SK-N-SH (cell line): ENCODE data around the gene MFSD12. TPM values are rescaled to one million over a fixed set of nuclear protein-coding genes. Genes with fewer than 3 reads are reported as not detected.

Source experiments
- CTCF ChIA-PET: fragments of 300-600, 350-600 bp; formaldehyde crosslinking; extraction: SDS; loops from one replicate; lab custom pipeline; 2021; lab: Yijun Ruan, JAX
- POLR2A ChIA-PET: fragments of 350-600 bp; sonication (Branson Sonifier 250); formaldehyde crosslinking; extraction: SDS; loops from one replicate; lab custom pipeline; 2020; ENCODE audit warnings: antibody characterized with exemption, inconsistent platforms; lab: Yijun Ruan, JAX
- DNase-seq: peaks from one replicate; pipeline ENCODE4 v3.0.0; 2012
- H2AFZ ChIP-seq: fragments of 200-600 bp; sonication (generic); 2 replicates; pipeline ENCODE4 v1.8.1; 2016; ENCODE audit warnings: antibody characterized with exemption, mild to moderate bottlenecking, low read depth
- H3F3A ChIP-seq: fragments of 200-600 bp; sonication (generic); replicated peaks from 2 replicates; pipeline ENCODE3; 2016; ENCODE audit warnings: antibody characterized with exemption, mild to moderate bottlenecking; ENCODE audit not compliant: insufficient read depth
- H3K27ac ChIP-seq, 2 experiments: fragments of 200-500 bp in 1 of 2; fragments of 200-600 bp in 1 of 2; sonication (Bioruptor generic) in 1 of 2; sonication (generic), shearing (Covaris generic) in 1 of 2; 2 replicates each; pipeline versions ENCODE4 v1.5.1 to v1.6.1; 2014 to 2016; ENCODE audit warnings: low read depth in 2 of 2, inconsistent platforms in 1 of 2, low read length in 1 of 2, mild to moderate bottlenecking in 1 of 2, mixed read lengths in 1 of 2
- H3K27me3 ChIP-seq: fragments of 200-600 bp; sonication (generic), shearing (Covaris generic); 2 replicates; pipeline ENCODE4 v1.6.1; 2016; ENCODE audit warnings: mixed run types; ENCODE audit not compliant: insufficient read depth
- H3K36me3 ChIP-seq, 2 experiments: fragments of 200-500 bp in 1 of 2; fragments of 200-600 bp in 1 of 2; sonication (Bioruptor generic) in 1 of 2; sonication (generic) in 1 of 2; replicated peaks in 1 of 2; 2 replicates each; pipeline versions ENCODE3 to v1.5.1; 2014 to 2016; ENCODE audit warnings: low read length in 1 of 2, mild to moderate bottlenecking in 1 of 2; ENCODE audit not compliant: insufficient read depth in 2 of 2, control insufficient read depth in 1 of 2
- H3K4me1 ChIP-seq, 2 experiments: fragments of 200-500 bp in 1 of 2; fragments of 200-600 bp in 1 of 2; sonication (Bioruptor generic) in 1 of 2; sonication (generic), shearing (Covaris generic) in 1 of 2; 2 replicates each; pipeline versions ENCODE4 v1.5.1 to v1.6.1; 2014 to 2016; ENCODE audit warnings: low read depth in 1 of 2, low read length in 1 of 2, mixed run types in 1 of 2; ENCODE audit not compliant: insufficient read depth in 2 of 2, control insufficient read depth in 1 of 2
- H3K4me2 ChIP-seq: fragments of 200-600 bp; sonication (generic), shearing (Covaris generic); 2 replicates; pipeline ENCODE4 v1.6.1; 2017; ENCODE audit warnings: mixed run types
- H3K4me3 ChIP-seq, 2 experiments: fragments of 200-500 bp in 1 of 2; fragments of 200-600 bp in 1 of 2; sonication (Bioruptor generic) in 1 of 2; sonication (generic), shearing (Covaris generic) in 1 of 2; 2 replicates each; pipeline versions ENCODE4 v1.5.1 to v1.8.1; 2014 to 2016; ENCODE audit warnings: low read depth in 2 of 2, inconsistent platforms in 1 of 2, low read length in 1 of 2, mild to moderate bottlenecking in 1 of 2, mixed read lengths in 1 of 2, moderate library complexity in 1 of 2
- H3K79me2 ChIP-seq: fragments of 200-600 bp; sonication (generic); 2 replicates; pipeline ENCODE4 v1.8.1; 2017; ENCODE audit warnings: mild to moderate bottlenecking; ENCODE audit not compliant: insufficient read depth
- H3K9ac ChIP-seq: fragments of 200-600 bp; sonication (generic); 2 replicates; pipeline ENCODE4 v1.6.1; 2017; ENCODE audit warnings: mixed run types
- H3K9me2 ChIP-seq: fragments of 200-600 bp; sonication (generic); 2 replicates; pipeline ENCODE4 v1.6.1; 2017; ENCODE audit warnings: mixed run types
- H3K9me3 ChIP-seq: fragments of 200-600 bp; sonication (generic); 2 replicates; pipeline ENCODE4 v1.6.1; 2017; ENCODE audit warnings: mixed run types, mild to moderate bottlenecking, moderate library complexity
- H4K20me1 ChIP-seq: fragments of 200-600 bp; sonication (generic); 2 replicates; pipeline ENCODE4 v1.6.1; 2017; ENCODE audit warnings: mild to moderate bottlenecking, mixed run types; ENCODE audit not compliant: insufficient read depth
- FOXM1 ChIP-seq: IDR thresholded peaks from 2 replicates; pipeline ENCODE4 v1.4.0; 2012; ENCODE audit warnings: low read depth, mild to moderate bottlenecking
- GABPA ChIP-seq: IDR thresholded peaks from 2 replicates; pipeline ENCODE4 v1.4.0; 2012; ENCODE audit warnings: low read depth, mild to moderate bottlenecking
- RFX5 ChIP-seq: IDR thresholded peaks from 2 replicates; pipeline ENCODE4 v1.6.1; 2012; ENCODE audit warnings: mild to moderate bottlenecking, improper control_type of control experiment, low read length
- WGBS: methylation state at CpG from one replicate; pipeline ENCODE4 v1.1.6; 2017; ENCODE audit warnings: low lambda C conversion rate; 5-methylcytosine and 5-hydroxymethylcytosine counted together
- polyA plus RNA-seq, 3 experiments: library from polyadenylated mRNA; depleted of rRNA; stranded (reverse); fragments of >200 nt; gene quantifications; 2 replicates each; pipeline ENCODE4 v1.2.3, GENCODE V29; 2012
- TF ChIP-seq, protein P1 (sequence below): fragments of 200-600 bp; sonication (generic); IDR thresholded peaks from 2 replicates; pipeline ENCODE4 v1.6.1; 2017; ENCODE audit warnings: antibody characterized with exemption, mild to moderate bottlenecking, moderate library complexity

MFSD12 gene
- polyA plus RNA-seq, 1 of the 3 experiments (the other 2 are of a cell fraction) = 53.3 TPM

DNA sequence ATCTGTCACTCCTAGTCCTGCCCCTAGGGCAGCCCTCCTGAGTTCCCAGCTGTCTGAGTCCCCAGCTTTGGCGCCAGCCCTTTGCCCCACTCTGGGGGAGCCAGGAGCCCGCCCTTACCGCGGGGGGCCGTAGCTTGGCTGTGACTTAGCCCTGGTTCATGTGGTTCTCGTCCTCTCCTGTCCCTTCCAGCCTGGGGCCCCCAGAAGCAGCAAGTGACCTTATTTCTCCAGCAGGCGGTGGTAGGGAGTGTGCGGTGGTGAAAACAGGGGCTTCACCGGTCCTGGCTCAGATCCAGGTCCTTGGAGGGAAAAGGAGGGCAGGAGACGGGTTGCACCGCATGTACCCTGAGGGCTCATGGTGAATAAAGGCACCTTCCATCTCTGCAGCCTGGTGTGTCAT is 35.8 kb upstream of the MFSD12 start:
- TF ChIP-seq RFX5 = no peak
- TF ChIP-seq, protein P1, sequence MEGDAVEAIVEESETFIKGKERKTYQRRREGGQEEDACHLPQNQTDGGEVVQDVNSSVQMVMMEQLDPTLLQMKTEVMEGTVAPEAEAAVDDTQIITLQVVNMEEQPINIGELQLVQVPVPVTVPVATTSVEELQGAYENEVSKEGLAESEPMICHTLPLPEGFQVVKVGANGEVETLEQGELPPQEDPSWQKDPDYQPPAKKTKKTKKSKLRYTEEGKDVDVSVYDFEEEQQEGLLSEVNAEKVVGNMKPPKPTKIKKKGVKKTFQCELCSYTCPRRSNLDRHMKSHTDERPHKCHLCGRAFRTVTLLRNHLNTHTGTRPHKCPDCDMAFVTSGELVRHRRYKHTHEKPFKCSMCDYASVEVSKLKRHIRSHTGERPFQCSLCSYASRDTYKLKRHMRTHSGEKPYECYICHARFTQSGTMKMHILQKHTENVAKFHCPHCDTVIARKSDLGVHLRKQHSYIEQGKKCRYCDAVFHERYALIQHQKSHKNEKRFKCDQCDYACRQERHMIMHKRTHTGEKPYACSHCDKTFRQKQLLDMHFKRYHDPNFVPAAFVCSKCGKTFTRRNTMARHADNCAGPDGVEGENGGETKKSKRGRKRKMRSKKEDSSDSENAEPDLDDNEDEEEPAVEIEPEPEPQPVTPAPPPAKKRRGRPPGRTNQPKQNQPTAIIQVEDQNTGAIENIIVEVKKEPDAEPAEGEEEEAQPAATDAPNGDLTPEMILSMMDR = peak; percentile 10; the same call in 1 of the 2 replicates
- TF ChIP-seq, all 33 proteins: peak for 1
- no peak for DNase-seq
- Histone ChIP-seq H3K27me3 (no peaks in the 10 kb centered on the region), H3K4me2 (no peak overlapping the region), H3K9ac (no peak overlapping the region), H3K79me2 (no peaks in the 10 kb centered on the region), H2AFZ (no peak overlapping the region), H3F3A (peaks cover 13% of the 10 kb centered on the region), H3K9me3 (no peaks in the 10 kb centered on the region), H3K36me3 (no peaks in the 10 kb centered on the region), H3K4me1 (no peaks in the 10 kb centered on the region), H3K9me2 (no peaks in the 10 kb centered on the region), H3K27ac (no peak overlapping the region), H3K4me3 (no peak overlapping the region), H4K20me1 (no peaks in the 10 kb centered on the region)
- WGBS = 42% methylated on average over 6 of the region's 11 CpGs
- CTCF ChIA-PET = interaction anchor here (1.4 to 3.5 kb wide), 3 partner anchors 8 to 47 kb away, joined by 4 to 20 read pairs (median 4); no protein-coding TSS in a partner anchor
- POLR2A ChIA-PET = interaction anchor here (0.5 kb wide), 1 partner anchor 1747 kb away, joined by 3 read pairs; no protein-coding TSS in a partner anchor

- 40% methylated on average over 2 of the region's 9 CpGs for WGBS
- Histone ChIP-seq H3K79me2 (no peaks in the 10 kb centered on the region), H3K27ac (no peak overlapping the region), H3K9ac (no peak overlapping the region), H3K4me1 (no peaks in the 10 kb centered on the region), H3K9me3 (no peaks in the 10 kb centered on the region), H3K36me3 (no peaks in the 10 kb centered on the region), H3K9me2 (no peaks in the 10 kb centered on the region), H3K4me3 (no peak overlapping the region), H4K20me1 (no peaks in the 10 kb centered on the region), H2AFZ (no peak overlapping the region), H3F3A (peaks cover 13% of the 10 kb centered on the region), H3K4me2 (no peak overlapping the region), H3K27me3 (no peaks in the 10 kb centered on the region)
- CTCF ChIA-PET = interaction anchor here (1.8 to 3.5 kb wide), 2 partner anchors 27 to 46 kb away, joined by 7 to 20 read pairs; no protein-coding TSS in a partner anchor
- POLR2A ChIA-PET = no interaction called here
- TF ChIP-seq FOXM1 = no peak
- TF ChIP-seq, protein P1 = no peak
- no peak for TF ChIP-seq GABPA
- no peak for DNase-seq
Observed at GRCh38 chr19:3591876-3592613, 34.7 kb upstream of the MFSD12 start.
